DOHH2 (cell line): Measurements from ENCODE around the gene GSTM4.

Source experiments
- EZH2phosphoT487 ChIP-seq: fragments of 200-600 bp; sonication (generic); IDR thresholded peaks from 2 replicates; pipeline ENCODE4 v1.6.1; 2017; ENCODE audit warnings: borderline replicate concordance, mild to moderate bottlenecking, antibody characterized with exemption, low read length, moderate library complexity, mixed read lengths
- TF ChIP-seq, protein P1 (sequence below): fragments of 200-600 bp; sonication (generic); IDR thresholded peaks from one replicate; pipeline ENCODE4 v1.5.1; 2014; ENCODE audit warnings: antibody characterized with exemption, mild to moderate bottlenecking, low read depth, low read length; ENCODE audit not compliant: poor library complexity, severe bottlenecking

- TF ChIP-seq, protein P1, sequence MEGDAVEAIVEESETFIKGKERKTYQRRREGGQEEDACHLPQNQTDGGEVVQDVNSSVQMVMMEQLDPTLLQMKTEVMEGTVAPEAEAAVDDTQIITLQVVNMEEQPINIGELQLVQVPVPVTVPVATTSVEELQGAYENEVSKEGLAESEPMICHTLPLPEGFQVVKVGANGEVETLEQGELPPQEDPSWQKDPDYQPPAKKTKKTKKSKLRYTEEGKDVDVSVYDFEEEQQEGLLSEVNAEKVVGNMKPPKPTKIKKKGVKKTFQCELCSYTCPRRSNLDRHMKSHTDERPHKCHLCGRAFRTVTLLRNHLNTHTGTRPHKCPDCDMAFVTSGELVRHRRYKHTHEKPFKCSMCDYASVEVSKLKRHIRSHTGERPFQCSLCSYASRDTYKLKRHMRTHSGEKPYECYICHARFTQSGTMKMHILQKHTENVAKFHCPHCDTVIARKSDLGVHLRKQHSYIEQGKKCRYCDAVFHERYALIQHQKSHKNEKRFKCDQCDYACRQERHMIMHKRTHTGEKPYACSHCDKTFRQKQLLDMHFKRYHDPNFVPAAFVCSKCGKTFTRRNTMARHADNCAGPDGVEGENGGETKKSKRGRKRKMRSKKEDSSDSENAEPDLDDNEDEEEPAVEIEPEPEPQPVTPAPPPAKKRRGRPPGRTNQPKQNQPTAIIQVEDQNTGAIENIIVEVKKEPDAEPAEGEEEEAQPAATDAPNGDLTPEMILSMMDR: no peak
- no peak for TF ChIP-seq EZH2phosphoT487
Observed at GRCh38 chr1:109634771-109635750, 20.8 kb upstream of the GSTM4 start.
